HEK293T (cell line): ENCODE results near the gene PLCH2.

Experiments
- CTCF ChIA-PET: fragments of 350-600 bp; formaldehyde crosslinking; extraction: SDS; loops from one replicate; lab custom pipeline; 2021; ENCODE audit warnings: antibody characterized with exemption, inconsistent platforms; lab: Yijun Ruan, JAX
- POLR2A ChIA-PET: fragments of 350-600 bp; formaldehyde crosslinking; extraction: SDS; loops from one replicate; lab custom pipeline; 2020; ENCODE audit warnings: antibody characterized with exemption, inconsistent platforms; lab: Yijun Ruan, JAX
- DNase-seq: peaks from one replicate; pipeline ENCODE4 v3.0.0; 2012; ENCODE audit warnings: mixed read lengths; ENCODE audit errors: extremely low spot score
- ARNT ChIP-seq: fragments of 450-650 bp; IDR thresholded peaks from 2 replicates; pipeline ENCODE4 v1.6.1; 2017; ENCODE audit warnings: mild to moderate bottlenecking
- BHLHE40 ChIP-seq: fragments of 450-650 bp; IDR thresholded peaks from 2 replicates; pipeline ENCODE4 v1.6.1; 2016; ENCODE audit warnings: mild to moderate bottlenecking, moderate library complexity, borderline replicate concordance
- CTBP1 ChIP-seq: fragments of 450-650 bp; IDR thresholded peaks from 2 replicates; pipeline ENCODE4 v1.6.1; 2016; ENCODE audit warnings: borderline replicate concordance
- ELF4 ChIP-seq: fragments of 450-650 bp; IDR thresholded peaks from 2 replicates; pipeline ENCODE4 v1.6.1; 2017; ENCODE audit warnings: antibody characterized with exemption
- FOXA1 ChIP-seq: fragments of 450-650 bp; IDR thresholded peaks from 2 replicates; pipeline ENCODE4 v1.6.1; 2016; ENCODE audit warnings: mild to moderate bottlenecking
- FOXK2 ChIP-seq: fragments of 450-650 bp; IDR thresholded peaks from 2 replicates; pipeline ENCODE4 v1.6.1; 2016; ENCODE audit warnings: mild to moderate bottlenecking
- FOXM1 ChIP-seq: fragments of 450-650 bp; IDR thresholded peaks from 2 replicates; pipeline ENCODE4 v1.6.1; 2017; ENCODE audit warnings: mild to moderate bottlenecking, borderline replicate concordance
- HDGF ChIP-seq: fragments of 450-650 bp; IDR thresholded peaks from 2 replicates; pipeline ENCODE4 v1.6.1; 2017; ENCODE audit warnings: antibody characterized with exemption, borderline replicate concordance
- L3MBTL2 ChIP-seq: fragments of 450-650 bp; conservative IDR thresholded peaks from 2 replicates; pipeline ENCODE4 v1.6.1; 2016; ENCODE audit warnings: mild to moderate bottlenecking
- LEF1 ChIP-seq: fragments of 450-650 bp; IDR thresholded peaks from 2 replicates; pipeline ENCODE4 v1.6.1; 2017; ENCODE audit warnings: mild to moderate bottlenecking, borderline replicate concordance
- NFRKB ChIP-seq: fragments of 450-650 bp; IDR thresholded peaks from 2 replicates; pipeline ENCODE4 v1.6.1; 2016; ENCODE audit warnings: mild to moderate bottlenecking, moderate library complexity
- SP1 ChIP-seq: fragments of 450-650 bp; IDR thresholded peaks from 2 replicates; pipeline ENCODE4 v1.6.1; 2017
- SUZ12 ChIP-seq: fragments of 450-650 bp; IDR thresholded peaks from 2 replicates; pipeline ENCODE4 v1.6.1; 2016; ENCODE audit warnings: mild to moderate bottlenecking
- TARDBP ChIP-seq: fragments of 450-650 bp; IDR thresholded peaks from 2 replicates; pipeline ENCODE4 v1.6.1; 2016
- ZNF384 ChIP-seq: fragments of 450-650 bp; IDR thresholded peaks from 2 replicates; pipeline ENCODE4 v1.6.1; 2016
- TF ChIP-seq, protein P1 (sequence below): fragments of 450-650 bp; IDR thresholded peaks from 2 replicates; pipeline ENCODE4 v1.6.1; 2016

PLCH2 gene

DNA sequence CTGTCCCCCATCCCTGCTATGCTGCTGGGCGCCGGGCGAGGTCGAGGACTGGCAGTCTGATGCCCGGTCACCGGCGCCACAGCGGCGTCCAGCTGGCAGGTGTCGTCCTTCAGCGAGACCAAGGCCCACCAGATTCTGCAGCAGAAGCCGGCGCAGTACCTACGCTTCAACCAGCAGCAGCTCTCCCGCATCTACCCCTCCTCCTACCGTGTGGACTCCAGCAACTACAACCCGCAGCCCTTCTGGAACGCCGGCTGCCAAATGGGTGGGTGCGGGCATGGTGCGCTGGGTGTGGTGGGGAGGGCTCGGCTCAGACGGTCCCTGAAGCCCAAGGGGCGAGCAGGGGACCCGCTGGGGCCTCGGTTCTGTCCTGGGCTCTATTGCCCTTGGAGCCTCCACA, 20.7 kb downstream of the PLCH2 start:
- CTCF ChIA-PET, result no interaction called here
- TF ChIP-seq SP1, result no peak
- TF ChIP-seq HDGF, result no peak
- TF ChIP-seq FOXM1, result no peak
- TF ChIP-seq L3MBTL2, result no peak
- TF ChIP-seq ELF4, result no peak
- TF ChIP-seq LEF1, result no peak
- no peak for TF ChIP-seq ZNF384
- TF ChIP-seq, protein P1, sequence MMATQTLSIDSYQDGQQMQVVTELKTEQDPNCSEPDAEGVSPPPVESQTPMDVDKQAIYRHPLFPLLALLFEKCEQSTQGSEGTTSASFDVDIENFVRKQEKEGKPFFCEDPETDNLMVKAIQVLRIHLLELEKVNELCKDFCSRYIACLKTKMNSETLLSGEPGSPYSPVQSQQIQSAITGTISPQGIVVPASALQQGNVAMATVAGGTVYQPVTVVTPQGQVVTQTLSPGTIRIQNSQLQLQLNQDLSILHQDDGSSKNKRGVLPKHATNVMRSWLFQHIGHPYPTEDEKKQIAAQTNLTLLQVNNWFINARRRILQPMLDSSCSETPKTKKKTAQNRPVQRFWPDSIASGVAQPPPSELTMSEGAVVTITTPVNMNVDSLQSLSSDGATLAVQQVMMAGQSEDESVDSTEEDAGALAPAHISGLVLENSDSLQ, result no peak
- no peak for TF ChIP-seq TARDBP
- no peak for TF ChIP-seq SUZ12
- no peak for TF ChIP-seq ARNT
- no peak for TF ChIP-seq NFRKB
- no peak for TF ChIP-seq CTBP1
- TF ChIP-seq FOXK2, result no peak
- TF ChIP-seq BHLHE40, result no peak
- TF ChIP-seq FOXA1, result no peak
- POLR2A ChIA-PET, result no interaction called here
- DNase-seq, result no peak

DNA sequence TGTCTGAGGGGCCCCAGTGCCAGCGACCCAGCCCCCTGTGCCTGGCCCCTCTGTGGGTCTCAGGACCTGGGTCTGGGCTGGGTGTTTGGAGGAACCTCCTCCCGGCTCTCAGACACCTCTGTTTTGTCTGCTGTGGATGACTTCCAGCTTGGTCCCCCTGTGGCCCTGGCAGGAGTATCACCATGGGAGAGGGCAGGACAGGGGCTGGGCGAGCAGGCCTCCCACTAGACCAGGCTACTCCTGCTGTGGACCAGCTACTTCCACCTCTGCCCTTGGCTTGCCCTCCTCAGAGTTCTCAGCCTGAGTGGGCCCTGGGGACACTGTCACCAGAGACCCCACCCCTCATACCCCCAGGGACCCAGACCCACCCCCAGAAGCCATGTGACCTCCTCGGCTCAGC, 21.8 kb downstream of the PLCH2 start:
- POLR2A ChIA-PET, result no interaction called here
- CTCF ChIA-PET, result no interaction called here
- no peak for DNase-seq
- no peak for TF ChIP-seq FOXA1
- TF ChIP-seq LEF1, result no peak
- TF ChIP-seq, protein P1, result no peak
- TF ChIP-seq SUZ12, result no peak
- no peak for TF ChIP-seq ZNF384
- TF ChIP-seq CTBP1, result no peak
- no peak for TF ChIP-seq TARDBP
- no peak for TF ChIP-seq HDGF
- TF ChIP-seq BHLHE40, result no peak
- no peak for TF ChIP-seq ARNT
- TF ChIP-seq NFRKB, result no peak
- TF ChIP-seq FOXK2, result no peak
- no peak for TF ChIP-seq ELF4
- no peak for TF ChIP-seq SP1
- TF ChIP-seq FOXM1, result no peak
- TF ChIP-seq L3MBTL2, result no peak

DNA sequence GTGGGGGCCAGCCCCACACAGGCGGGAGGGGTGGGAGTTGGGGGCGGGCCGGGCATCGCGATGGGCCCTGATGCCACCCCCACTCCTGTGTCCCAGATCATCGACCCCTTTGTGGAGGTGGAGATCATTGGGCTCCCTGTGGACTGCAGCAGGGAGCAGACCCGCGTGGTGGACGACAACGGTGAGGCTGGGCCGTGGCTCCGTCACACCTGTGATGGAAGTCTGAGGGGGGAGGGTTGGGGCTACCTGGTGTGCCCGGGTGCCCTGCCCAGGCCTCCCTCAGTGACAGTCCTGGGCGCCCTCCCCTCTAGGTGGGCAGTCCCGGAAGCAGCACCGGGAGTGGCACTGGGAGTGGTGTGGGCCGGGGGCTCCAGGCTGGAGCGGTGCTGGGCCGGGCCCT, 22.6 kb downstream of the PLCH2 start:
- DNase-seq, result no peak
- POLR2A ChIA-PET, result interaction anchor here (1.0 kb wide), 1 partner anchor 9 kb away, joined by 4 read pairs; no protein-coding TSS in a partner anchor
- no peak for TF ChIP-seq LEF1
- TF ChIP-seq FOXK2, result no peak
- TF ChIP-seq FOXA1, result no peak
- no peak for TF ChIP-seq BHLHE40
- CTCF ChIA-PET, result no interaction called here

DNA sequence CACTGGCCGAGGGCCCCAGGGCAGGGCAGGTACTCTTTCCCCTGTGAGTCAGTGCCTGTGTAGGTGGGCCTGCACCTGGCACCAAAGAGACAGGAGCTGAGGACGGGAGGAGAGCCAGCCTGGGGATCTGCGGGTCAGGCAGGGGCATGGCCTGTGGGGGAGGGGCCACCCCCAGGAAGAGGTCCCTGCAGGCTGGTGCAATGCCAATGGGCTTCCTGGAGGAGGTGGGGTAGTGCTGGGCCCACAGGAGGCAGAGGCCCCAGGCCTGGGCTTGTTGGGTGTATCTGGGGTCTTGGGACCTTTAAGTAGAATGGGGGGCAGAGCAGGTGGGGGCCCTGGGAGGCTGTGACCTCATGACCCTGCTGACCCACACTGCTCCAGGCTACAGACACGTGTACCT, 23.2 kb downstream of the PLCH2 start:
- no peak for DNase-seq
- TF ChIP-seq FOXA1 (no peak), CTBP1 (no peak), ARNT (no peak), BHLHE40 (no peak), NFRKB (no peak), FOXM1 (no peak), SUZ12 (no peak), LEF1 (no peak), ZNF384 (no peak)
- POLR2A ChIA-PET, result interaction anchor here (1.0 kb wide), 1 partner anchor 8 kb away, joined by 4 read pairs; no protein-coding TSS in a partner anchor
- CTCF ChIA-PET, result no interaction called here

DNA sequence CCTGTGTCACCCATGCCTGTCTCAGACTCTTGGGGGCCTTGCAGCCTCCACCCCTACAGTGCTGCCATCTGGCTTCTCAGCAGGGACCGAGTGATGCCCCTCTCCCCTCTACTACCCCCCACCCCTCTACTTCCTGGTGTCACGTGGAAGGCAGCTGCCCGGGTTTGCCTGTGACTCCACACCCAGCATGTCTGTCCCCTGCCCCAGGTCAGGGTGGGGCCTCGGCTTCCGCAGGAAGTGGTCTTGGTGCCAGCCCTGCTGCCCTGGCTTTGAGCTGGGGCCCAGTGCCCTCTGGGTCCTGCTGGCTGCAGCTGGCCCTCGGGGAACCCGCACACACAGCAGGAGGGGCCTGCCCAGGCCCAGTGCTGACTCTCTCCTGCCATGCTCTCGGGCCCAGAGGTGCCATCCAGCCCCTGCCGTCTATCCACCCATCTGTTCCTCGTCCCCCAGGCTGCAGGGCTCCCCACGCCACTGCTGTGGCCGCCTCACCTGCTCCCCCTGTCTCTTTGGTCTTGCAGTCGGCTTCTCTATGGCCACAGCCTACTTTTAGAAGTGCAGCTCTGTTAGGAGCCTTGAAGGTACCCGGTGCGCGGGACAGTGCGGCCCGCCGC, 24.0 kb downstream of the PLCH2 start:
- TF ChIP-seq ELF4 (no peak), TARDBP (no peak), L3MBTL2 (no peak), SP1 (no peak), SUZ12 (no peak), BHLHE40 (no peak), FOXK2 (no peak), ARNT (no peak), CTBP1 (no peak), ZNF384 (no peak), FOXA1 (no peak), LEF1 (no peak), NFRKB (no peak)
- TF ChIP-seq, protein P1, result no peak
- DNase-seq, result no peak
- CTCF ChIA-PET, result no interaction called here
- POLR2A ChIA-PET, result no interaction called here

DNA sequence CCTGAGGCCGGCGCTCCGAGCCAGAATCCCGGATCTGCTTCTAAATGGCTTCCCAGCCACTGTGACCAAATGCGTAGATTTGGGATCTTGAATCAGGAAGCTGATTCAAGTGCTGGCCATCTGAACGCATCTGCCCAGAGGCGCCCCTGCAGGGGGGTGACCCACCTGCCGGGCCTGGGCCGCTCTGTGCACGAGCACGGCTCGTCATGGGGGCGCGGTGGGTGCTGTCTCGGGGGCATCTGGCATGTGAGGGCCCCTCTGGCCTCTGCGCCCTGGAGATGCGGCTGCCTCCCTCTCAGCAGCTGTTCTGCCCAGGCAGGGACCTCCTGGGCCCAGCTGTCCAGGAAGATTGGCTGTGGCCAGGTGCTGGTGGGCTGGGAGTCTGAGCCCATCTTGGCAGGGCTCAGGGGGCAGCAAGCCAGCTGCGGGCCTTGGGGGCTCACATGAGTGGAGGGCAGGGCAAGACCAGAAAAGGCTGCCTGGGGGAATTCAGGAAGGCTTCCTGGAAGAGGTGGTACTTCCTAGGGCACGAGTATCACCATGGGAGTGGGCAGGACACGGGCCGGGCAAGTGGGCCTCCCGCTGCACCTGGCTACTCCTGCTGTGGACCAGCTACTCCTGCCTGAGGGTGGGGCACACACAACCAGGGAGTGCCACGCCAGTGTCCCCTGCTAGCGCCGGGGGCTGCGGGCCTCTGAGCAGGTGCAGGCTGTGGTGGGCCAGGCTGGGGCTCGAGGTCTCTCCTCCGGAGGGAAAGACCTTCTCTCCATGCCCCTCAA, 25.1 kb downstream of the PLCH2 start:
- POLR2A ChIA-PET, result no interaction called here
- DNase-seq, result no peak
- no peak for TF ChIP-seq ZNF384
- no peak for TF ChIP-seq ELF4
- TF ChIP-seq TARDBP, result no peak
- CTCF ChIA-PET, result no interaction called here
